ENCODE data around the gene CFAP57.
A peak's percentile ranks its signal among the peaks of the same experiment; 100 is the strongest.

CFAP57 gene

DNA sequence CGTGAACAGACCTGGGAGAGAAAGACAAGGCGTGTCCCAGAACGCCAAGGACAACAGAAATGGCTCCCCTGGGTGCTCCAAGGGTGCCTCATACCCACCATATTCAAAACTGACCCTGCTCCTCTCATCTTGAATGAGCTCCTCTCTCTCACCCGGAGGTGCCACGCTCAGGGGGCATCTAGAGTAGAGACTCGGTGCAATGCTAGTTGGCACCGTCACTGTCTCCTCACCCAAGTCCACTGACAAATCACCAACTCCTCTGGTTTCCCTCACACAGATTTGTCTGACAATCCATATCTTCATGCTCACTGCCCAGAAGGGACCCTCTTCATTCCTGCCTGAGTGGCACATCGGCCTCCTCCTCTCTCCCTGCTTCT, 102.7 kb downstream of the CFAP57 start:
- CTCF ChIA-PET, result no interaction called here
- POLR2A ChIA-PET (ENCODE audit: low non-redundant PET), result interaction anchor here (0.6 kb wide), 1 partner anchor 535 kb away, joined by 5 read pairs; no protein-coding TSS in a partner anchor
- TF ChIP-seq CTCF (conservative IDR thresholded peaks at IDR 0.05; ENCODE audit: low read depth), result no peak
- H3K27ac ChIP-seq, result peak overlapping the region; percentile 57
- DNase-seq (ENCODE audit: low spot score), result no peak

- no peak overlapping the region for H3K27ac ChIP-seq
- CTCF ChIA-PET, result interaction anchor here (0.6 to 0.7 kb wide), 2 partner anchors 47 to 373 kb away, joined by 3 read pairs; no protein-coding TSS in a partner anchor
- no peak for TF ChIP-seq CTCF (conservative IDR thresholded peaks at IDR 0.05; ENCODE audit: low read depth)
These were observed 103.9 kb downstream of the CFAP57 start for GRCh38 chr1:43275826-43276620.

GRCh38 chr1:43276673-43277072, 104.5 kb downstream of the CFAP57 start:
- DNase-seq (ENCODE audit: low spot score), result no peak
- ChIA-PET POLR2A (ENCODE audit: low non-redundant PET) (no interaction called here), CTCF (no interaction called here)
- no peak for TF ChIP-seq CTCF (conservative IDR thresholded peaks at IDR 0.05; ENCODE audit: low read depth)
- H3K27ac ChIP-seq, result no peak overlapping the region

More at GRCh38 chr1:43275826-43276620, 103.9 kb downstream of the CFAP57 start:
- no peak for DNase-seq (ENCODE audit: low spot score)
- POLR2A ChIA-PET (ENCODE audit: low non-redundant PET), result no interaction called here

DNA sequence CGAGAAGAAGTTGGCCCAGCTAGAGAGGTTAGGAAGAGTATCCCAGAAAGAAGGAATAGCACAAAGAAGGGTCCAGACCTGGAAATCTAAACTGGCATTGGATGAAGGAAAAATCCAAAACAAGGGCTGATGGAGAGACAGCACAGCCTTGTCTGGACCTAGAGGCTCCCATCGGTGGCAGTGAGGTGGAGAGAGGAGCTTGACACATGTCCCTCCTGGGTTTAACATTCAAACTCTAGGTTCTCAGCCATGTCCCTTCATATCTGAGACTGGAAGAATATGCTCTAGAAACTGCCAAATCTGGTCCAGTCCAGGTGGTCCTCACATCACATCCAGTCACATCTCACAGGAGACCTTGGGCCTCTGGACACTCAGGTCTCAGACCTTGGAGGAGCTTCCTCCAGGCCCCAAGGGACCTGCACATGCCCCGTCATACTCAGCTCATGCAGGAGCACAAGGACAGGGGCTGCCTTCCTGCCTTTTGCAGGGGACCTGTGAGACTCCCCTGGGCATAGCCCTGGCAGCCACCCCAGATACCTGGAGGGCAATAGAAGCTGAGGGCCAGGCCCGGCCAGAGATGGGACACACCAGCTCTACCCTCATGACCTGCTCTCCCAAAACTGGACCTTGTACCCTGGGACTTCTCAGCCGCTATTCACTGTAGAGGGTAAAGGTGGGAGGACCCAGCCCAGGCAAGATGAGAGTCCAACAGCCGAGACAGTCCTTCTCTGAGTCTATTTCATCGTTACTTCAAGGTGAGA, 105.2 kb downstream of the CFAP57 start:
- POLR2A ChIA-PET (ENCODE audit: low non-redundant PET), result no interaction called here
- no peak for DNase-seq (ENCODE audit: low spot score)
- CTCF ChIA-PET, result no interaction called here
- H3K27ac ChIP-seq, result no peak overlapping the region
- no peak for TF ChIP-seq CTCF (conservative IDR thresholded peaks at IDR 0.05; ENCODE audit: low read depth)

GRCh38 chr1:43279161-43279560, 107.0 kb downstream of the CFAP57 start:
- DNase-seq (ENCODE audit: low spot score), result no peak
- no peak for TF ChIP-seq CTCF (conservative IDR thresholded peaks at IDR 0.05; ENCODE audit: low read depth)
- H3K27ac ChIP-seq, result no peak overlapping the region
- ChIA-PET CTCF (interaction anchor here (0.9 kb wide), 1 partner anchor 34 kb away, joined by 3 read pairs; no protein-coding TSS in a partner anchor), POLR2A (ENCODE audit: low non-redundant PET) (no interaction called here)

DNA sequence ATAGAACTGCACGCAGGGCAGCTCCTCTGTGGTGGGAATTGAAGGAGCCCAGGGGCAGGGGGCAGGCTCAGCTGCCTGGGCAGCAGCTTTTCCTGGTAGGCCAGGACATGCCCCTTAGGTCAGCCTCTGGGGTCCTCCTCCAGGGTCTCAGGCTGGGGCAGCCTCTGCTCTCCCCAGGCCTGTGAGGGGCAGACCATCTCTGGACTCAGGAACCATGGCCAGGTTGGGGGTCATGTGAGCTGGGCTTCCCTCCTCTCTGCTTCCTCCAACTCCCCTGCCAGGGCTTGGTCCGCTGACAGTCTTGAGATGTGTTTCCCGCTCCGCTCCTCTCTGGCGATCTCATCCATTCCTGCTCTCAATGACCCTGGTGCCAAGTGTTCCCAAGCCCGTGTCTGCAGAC, 107.5 kb downstream of the CFAP57 start:
- H3K27ac ChIP-seq, result no peak overlapping the region
- ChIA-PET POLR2A (ENCODE audit: low non-redundant PET) (no interaction called here), CTCF (interaction anchor here (0.9 kb wide), 1 partner anchor 35 kb away, joined by 3 read pairs; no protein-coding TSS in a partner anchor)
- TF ChIP-seq CTCF (conservative IDR thresholded peaks at IDR 0.05; ENCODE audit: low read depth), result no peak
- DNase-seq (ENCODE audit: low spot score), result no peak

Measured in RWPE1 (cell line).